NCI-H524 (cell line): ENCODE data around the gene KCNQ5.
"Not testable (repeated sequence)": the region's sequence is repeated elsewhere in the genome, so short reads cannot be mapped to it uniquely, and the experiment has no call there.

ENCODE experiments used
- DNase-seq, 2 experiments: peaks; one replicate each; lab custom pipeline; 2025; lab: John Stamatoyannopoulos, UW

Gene KCNQ5

GRCh38 chr6:72621291-72622093 is at the start of gene KCNQ5:
Gene KCNQ5, plus strand, starts transcription at chr6:72622064.
- peak in 1 of 2 experiments; percentile 35 for DNase-seq

GRCh38 chr6:72579865-72580264 is 42.0 kb upstream of the KCNQ5 start:
- no peak for DNase-seq

GRCh38 chr6:72580281-72580940 is 41.5 kb upstream of the KCNQ5 start:
- peak; percentile 55 to 76 for DNase-seq

GRCh38 chr6:72580950-72581349 is 40.9 kb upstream of the KCNQ5 start:
- DNase-seq, result not testable (repeated sequence)

- DNase-seq, result no peak
Measured at GRCh38 chr6:72588155-72588554, 33.7 kb upstream of the KCNQ5 start.

GRCh38 chr6:72589096-72589495 is 32.8 kb upstream of the KCNQ5 start:
- DNase-seq, result no peak

GRCh38 chr6:72595812-72596211 is 26.1 kb upstream of the KCNQ5 start:
- DNase-seq, result no peak

GRCh38 chr6:72616406-72617015 is 5.4 kb upstream of the KCNQ5 start:
- DNase-seq, result peak in 1 of 2 experiments; percentile 17

GRCh38 chr6:72617721-72618120 is 4.1 kb upstream of the KCNQ5 start:
- no peak for DNase-seq

- DNase-seq, result peak; percentile 52 to 74
Measured at GRCh38 chr6:72619883-72620696, 1.8 kb upstream of the KCNQ5 start.

- peak in 1 of 2 experiments; percentile 34 for DNase-seq
Measured at GRCh38 chr6:72620871-72621290, 983 bp upstream of the KCNQ5 start.

GRCh38 chr6:72622094-72622940 is 453 bp downstream of the KCNQ5 start:
- peak; percentile 76 to 84 for DNase-seq

- peak in 1 of 2 experiments; percentile 12 for DNase-seq
Measured at GRCh38 chr6:72623808-72624207, 1.9 kb downstream of the KCNQ5 start.

GRCh38 chr6:72624557-72625160 is 2.8 kb downstream of the KCNQ5 start:
- peak; percentile 28 to 73 for DNase-seq

- no peak for DNase-seq
Measured at GRCh38 chr6:72626126-72626525, 4.3 kb downstream of the KCNQ5 start.

GRCh38 chr6:72627539-72627938 is 5.7 kb downstream of the KCNQ5 start:
- DNase-seq, result no peak

- DNase-seq, result peak in 1 of 2 experiments; percentile 37
Measured at GRCh38 chr6:72631480-72631879, 9.6 kb downstream of the KCNQ5 start.

GRCh38 chr6:72635636-72636035 is 13.8 kb downstream of the KCNQ5 start:
- no peak for DNase-seq

- DNase-seq, result no peak
Measured at GRCh38 chr6:72636215-72636614, 14.4 kb downstream of the KCNQ5 start.

- no peak for DNase-seq
Measured at GRCh38 chr6:72636786-72637185, 14.9 kb downstream of the KCNQ5 start.
